Stimulated activated CD8-positive, alpha-beta memory T cell treated with anti-CD3 and anti-CD28 coated beads, Interleukin-15, amount 100 ng/mL, for 1 hour (primary cell): ENCODE data around the gene CYP4Z1.
"Not testable (repeated sequence)": the region's sequence is repeated elsewhere in the genome, so short reads cannot be mapped to it uniquely, and the experiment has no call there.

Experiments
- DNase-seq: peaks from one replicate; pipeline ENCODE4 v3.0.0-alpha.2; 2020; ENCODE audit warnings: low read depth

Gene CYP4Z1

DNA sequence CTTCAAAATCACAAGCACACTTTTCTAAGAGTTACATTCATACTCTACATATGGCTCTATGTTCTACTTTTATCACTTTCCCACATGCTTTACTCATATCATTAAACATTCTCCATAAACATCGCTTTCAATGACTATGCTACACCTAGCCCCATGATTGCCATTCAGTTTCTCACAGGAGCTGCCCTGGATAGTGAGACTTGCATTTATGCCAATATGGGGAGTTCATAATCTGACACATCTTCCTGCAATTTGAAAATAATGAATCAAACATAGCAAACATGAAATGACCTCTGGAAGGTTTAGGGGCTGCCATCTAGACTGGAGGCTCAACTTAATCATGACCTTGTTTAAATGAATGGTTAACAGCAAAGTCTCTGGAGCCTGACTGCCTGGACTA, 61.2 kb downstream of the CYP4Z1 start:
- DNase-seq: no peak

- DNase-seq: not testable (repeated sequence)
These were observed 61.8 kb downstream of the CYP4Z1 start for GRCh38 chr1:47128854-47129253.

DNA sequence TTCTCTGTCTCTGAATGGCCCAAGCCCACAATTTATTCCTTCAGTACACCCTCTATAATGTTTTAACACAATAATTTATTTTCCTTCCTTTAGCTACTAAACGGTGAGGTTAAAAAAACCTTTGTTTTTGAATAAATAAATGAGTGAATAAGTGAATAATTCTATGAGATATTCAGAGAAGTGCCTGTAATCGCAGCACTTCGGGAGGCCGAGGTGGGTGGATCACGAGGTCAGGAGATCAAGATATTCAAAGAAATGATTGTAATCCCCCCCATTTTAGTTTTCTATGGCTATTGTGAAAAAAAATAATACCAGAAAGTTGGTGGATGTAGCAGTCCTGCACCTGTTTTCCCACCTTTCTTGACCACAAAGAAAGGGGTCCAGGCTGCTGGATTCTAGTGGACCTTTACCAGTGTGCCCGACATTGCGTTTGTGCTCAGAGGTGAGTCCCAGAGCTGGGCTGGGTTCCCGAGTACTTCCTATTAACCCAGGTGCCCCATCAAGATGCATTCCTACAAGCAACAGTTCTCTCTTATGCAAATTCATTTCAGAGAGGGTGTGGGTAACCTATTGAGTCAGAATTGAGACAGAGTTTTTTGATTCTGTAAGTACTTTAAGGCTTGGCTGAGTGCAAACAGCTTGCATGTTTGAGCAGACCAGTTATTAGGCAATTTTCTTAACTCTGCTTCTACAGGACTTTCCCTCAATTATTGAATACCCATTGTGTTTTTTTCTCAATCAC, 62.6 kb downstream of the CYP4Z1 start:
- DNase-seq: not testable (repeated sequence)

GRCh38 chr1:47132665-47133064, 65.6 kb downstream of the CYP4Z1 start:
- not testable (repeated sequence) for DNase-seq

GRCh38 chr1:47137198-47137597, 70.2 kb downstream of the CYP4Z1 start, which contains the start of gene CYP4A22:
Gene CYP4A22, plus strand, starts transcription at chr1:47137441. Its CDS starts 45 bp downstream, at chr1:47137486.
- DNase-seq: no peak

- DNase-seq: no peak
These were observed 71.0 kb downstream of the CYP4Z1 start for GRCh38 chr1:47137925-47138615.

DNA sequence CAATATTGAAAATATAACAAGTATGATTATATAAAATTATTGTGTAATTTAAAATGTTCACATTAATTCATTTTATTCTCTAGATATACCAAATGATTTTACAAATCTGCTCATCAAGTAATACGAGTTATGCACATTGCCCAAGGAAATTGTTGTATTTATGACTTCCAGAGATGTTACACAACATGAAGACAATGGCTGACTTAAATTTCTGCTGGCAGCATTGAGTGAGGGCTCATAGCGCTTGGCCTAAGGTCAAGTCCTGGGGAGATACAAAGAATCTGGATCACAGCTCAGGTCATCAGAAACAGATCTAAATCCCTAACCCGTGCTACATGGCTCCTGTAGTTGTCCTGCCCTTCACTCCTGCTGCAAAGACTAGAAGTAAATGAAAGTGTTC, 73.3 kb downstream of the CYP4Z1 start:
- not testable (repeated sequence) for DNase-seq

- not testable (repeated sequence) for DNase-seq
These were observed 76.6 kb downstream of the CYP4Z1 start for GRCh38 chr1:47143654-47144053.

DNA sequence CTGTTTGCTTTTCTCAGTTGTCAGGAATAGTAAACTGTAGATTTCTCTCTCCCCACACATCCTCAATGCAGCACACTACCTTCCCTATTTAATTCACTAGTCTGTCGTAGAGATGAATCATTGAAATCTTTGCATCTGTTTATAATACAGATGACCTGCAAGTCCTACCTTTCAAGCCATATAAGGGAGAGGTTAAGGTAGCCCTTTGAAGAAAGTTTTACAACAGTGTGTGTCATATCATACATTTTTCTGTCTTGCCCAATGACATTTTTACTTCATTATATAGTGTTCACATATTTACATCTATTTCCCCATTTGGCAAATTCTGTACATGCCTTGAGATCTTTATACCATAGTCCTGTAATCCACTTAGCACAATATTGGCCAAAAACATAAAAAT, 79.5 kb downstream of the CYP4Z1 start:
- not testable (repeated sequence) for DNase-seq

DNA sequence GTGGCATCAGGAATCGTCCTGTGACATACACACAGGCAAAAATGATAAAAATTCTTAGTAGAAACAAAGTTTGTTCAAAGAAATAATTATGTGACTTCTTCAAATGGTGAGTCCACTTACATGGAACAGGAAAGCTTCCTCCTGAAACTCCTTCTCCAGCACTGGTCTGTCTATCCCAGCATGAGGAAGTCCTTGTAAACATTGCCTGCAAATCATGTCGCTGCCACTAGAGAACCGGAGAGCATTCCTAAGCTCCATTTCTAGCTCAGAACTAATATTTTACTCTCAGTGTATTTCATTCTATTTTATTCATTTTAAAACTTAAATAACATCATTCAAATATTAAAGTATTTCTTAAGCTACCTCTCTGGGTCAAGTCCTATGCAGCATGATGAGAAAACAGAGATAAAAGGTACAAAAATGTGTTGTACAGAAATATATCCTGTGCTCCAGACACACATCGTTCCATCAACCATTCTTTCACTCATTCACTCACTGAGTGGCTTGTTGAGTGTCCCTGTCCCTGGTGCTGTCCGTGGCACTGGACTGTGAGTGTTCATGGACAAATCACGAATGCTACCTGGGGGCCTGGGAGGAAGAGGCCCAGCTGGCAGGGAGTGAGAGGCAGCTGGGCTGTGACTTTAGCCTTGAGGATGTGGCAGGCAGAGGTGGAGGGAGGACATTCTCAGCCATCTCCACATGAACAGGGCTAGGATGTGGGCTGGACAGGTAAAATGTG, 80.2 kb downstream of the CYP4Z1 start:
- no peak for DNase-seq

DNA sequence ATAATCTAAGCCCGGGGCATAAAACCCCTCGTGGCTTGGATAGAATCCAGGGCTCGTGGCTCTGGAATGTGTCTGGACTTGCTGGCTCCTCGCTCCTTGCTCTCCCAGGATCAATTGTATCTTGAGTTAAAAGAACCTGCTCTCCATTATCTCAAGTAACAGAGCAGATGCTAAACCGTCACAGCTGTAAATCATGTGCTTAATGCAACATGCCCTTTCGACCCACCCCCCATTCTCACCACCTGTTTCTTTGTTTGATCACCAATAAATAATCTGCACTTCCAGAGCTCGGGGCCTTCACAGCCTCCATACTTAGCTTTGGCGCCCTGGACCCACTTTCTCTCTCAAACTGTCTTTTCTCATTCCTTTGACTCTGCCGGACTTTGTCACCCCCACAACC, 82.1 kb downstream of the CYP4Z1 start:
- DNase-seq: not testable (repeated sequence)

GRCh38 chr1:47156457-47156856, 89.4 kb downstream of the CYP4Z1 start:
- not testable (repeated sequence) for DNase-seq

DNA sequence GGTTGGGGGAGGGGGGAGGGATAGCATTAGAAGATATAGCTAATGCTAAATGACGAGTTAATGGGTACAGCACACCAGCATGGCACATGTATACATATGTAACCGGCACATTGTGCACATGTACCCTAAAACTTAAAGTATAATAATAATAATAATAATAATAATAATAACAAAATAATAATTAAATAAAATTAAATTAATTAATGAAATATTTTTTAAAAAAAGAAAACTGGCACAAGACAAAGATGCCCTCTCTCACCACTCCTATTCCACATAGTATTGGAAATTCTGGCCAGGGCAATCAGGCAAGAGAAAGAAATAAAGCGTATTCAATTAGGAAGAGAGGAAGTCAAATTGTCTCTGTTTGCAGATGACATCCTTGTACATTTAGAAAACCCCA, 90.9 kb downstream of the CYP4Z1 start:
- not testable (repeated sequence) for DNase-seq

DNA sequence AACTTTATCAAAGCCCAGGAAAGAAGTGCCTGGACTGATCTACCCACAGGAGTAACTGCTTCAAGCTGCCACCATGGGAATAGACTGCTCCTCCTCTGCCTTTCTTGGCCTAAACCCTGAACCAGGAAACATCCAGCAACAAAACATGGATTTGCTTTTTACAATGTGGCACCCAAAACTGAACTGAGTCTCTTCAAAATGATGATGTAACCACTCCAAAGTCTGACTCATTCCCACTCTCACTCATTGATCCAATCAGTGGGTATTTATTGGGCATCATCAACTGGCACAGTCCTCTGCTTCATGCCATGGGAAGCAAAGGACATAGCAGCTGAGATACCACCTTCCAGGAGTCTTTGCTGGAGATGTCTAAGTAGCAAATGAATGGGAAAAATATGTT, 93.7 kb downstream of the CYP4Z1 start:
- DNase-seq: no peak

DNA sequence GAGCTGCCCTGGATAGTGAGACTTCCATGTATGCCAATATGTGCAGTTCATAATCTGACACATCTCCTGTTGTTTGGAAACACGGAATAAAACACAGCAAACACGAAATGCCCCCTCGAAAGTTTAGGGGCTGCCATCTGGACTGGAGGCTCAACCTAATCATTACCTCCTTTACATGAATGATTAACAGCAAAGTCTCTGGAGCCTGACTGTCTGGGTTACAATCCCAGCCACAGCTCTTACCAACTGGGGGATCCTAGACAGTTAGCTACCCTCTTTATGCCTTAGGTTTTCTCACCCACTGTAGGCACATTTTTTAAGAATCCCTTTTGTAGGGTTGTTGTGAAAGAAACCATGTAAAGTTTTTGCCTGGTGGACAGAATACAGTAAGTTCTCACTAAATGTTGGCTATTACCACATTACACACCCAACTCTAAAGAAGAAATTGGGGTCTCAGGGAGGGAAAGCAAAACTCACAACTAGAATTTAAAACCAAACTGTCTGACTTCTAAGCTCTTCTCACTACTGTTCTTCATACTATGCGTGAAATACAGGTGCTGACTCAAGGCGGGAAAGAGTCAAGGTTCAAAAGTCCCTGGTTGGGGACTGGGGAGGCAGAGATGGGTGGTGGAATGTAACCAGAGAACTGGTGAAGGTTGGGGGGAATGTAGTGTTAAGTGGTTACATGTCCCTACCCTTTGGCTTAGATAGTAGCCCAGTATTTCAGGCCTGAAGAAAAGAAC, 94.4 kb downstream of the CYP4Z1 start:
- no peak for DNase-seq

- no peak for DNase-seq
These were observed 97.5 kb downstream of the CYP4Z1 start for GRCh38 chr1:47164552-47164951.
